ENCODE measurements around the gene F2. TPM values are rescaled to one million over a fixed set of nuclear protein-coding genes. Genes with fewer than 3 reads are reported as not detected.

F2 gene
- total RNA-seq, 4 donors from 2014 or later: not detected

- intact Hi-C loops (cut with DNase I): no loop called here
- Histone ChIP-seq H3K27ac (peak overlapping the region in 1 of 3 donors; percentile 33), H3K4me1 (no peaks in the 10 kb centered on the region), H3K9me3 (no peaks in the 10 kb centered on the region), H3K27me3 (no peaks in the 10 kb centered on the region), H3K4me3 (replicated peaks in 1 of 3) (no peak overlapping the region), H3K36me3 (peaks cover 53 to 54% of the 10 kb centered on the region in 2 donors)
- 96 to 98% methylated on average over 11 of the region's 11 CpGs for WGBS, 2 donors
- TF ChIP-seq CTCF (IDR thresholded peaks at IDR 0.05) (no peak), POLR2A (IDR thresholded peaks at IDR 0.05) (no peak)
- DNase-seq: no peak
These were observed 36.0 kb upstream of the F2 start for GRCh38 chr11:46682773-46683752.

DNA sequence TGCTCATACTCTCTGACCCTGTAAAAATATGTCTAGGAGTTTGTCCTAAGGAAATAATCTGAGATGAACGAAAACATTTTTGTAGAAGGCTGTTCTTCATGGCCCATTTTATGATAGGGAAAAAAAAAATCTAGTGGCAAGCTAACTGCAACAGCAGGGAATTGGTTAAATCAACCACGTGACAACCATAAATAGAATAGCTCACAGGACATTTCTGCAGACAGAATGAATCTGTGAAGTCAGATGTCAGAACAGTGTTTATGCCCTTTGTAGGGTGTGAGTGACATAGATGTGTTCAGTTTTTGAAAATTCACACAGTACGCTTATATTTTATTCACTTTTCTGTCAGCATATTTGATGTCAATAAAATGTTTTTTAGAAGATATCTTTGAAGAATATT, 34.6 kb upstream of the F2 start:
- H3K36me3 ChIP-seq: peaks cover 40% of the 10 kb centered on the region in 2 donors
- 83 to 85% methylated on average over 3 of the region's 3 CpGs for WGBS, 2 donors
- H3K27ac ChIP-seq: no peak overlapping the region
- H3K9me3 ChIP-seq: no peaks in the 10 kb centered on the region
- H3K27me3 ChIP-seq: no peaks in the 10 kb centered on the region
- TF ChIP-seq CTCF (IDR thresholded peaks at IDR 0.05) (no peak), POLR2A (IDR thresholded peaks at IDR 0.05) (no peak)
- H3K4me1 ChIP-seq: no peaks in the 10 kb centered on the region
- intact Hi-C loops (cut with DNase I): no loop called here
- no peak overlapping the region for H3K4me3 ChIP-seq (replicated peaks in 1 of 3)
- DNase-seq: no peak

- Histone ChIP-seq H3K4me3 (replicated peaks in 1 of 3) (no peak overlapping the region), H3K27me3 (no peaks in the 10 kb centered on the region), H3K4me1 (no peaks in the 10 kb centered on the region), H3K27ac (peak overlapping the region in 1 of 3 donors; percentile 34), H3K9me3 (no peaks in the 10 kb centered on the region), H3K36me3 (peaks cover 14 to 27% of the 10 kb centered on the region in 2 donors)
- intact Hi-C loops (cut with DNase I): no loop called here
- DNase-seq: no peak
- WGBS, 2 donors: 77 to 85% methylated on average over 14 to 15 of the region's 15 CpGs
- TF ChIP-seq CTCF (IDR thresholded peaks at IDR 0.05) (no peak), POLR2A (IDR thresholded peaks at IDR 0.05) (no peak)
These were observed 31.9 kb upstream of the F2 start for GRCh38 chr11:46686886-46687795.

DNA sequence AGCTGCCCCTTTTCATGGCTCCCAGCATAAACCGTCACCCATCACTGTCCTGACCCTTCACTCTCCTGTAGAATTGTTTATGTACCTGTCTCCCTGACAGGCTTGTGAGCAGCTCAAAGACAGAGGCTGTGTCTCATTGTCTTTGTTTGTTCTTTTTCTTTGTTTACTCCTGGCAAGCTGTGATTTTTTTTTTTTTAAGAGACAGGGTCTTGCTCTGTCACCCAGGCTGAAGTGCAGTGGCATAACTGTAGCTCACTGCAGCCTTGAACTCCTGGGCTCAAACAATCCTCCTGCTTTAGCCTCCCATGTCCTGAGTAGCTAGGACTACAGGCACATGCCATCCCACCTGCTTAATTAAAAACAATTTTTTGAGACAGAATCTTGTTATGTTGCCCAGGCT, 28.3 kb upstream of the F2 start:
- TF ChIP-seq CTCF (IDR thresholded peaks at IDR 0.05) (no peak), POLR2A (IDR thresholded peaks at IDR 0.05) (no peak)
- intact Hi-C loops (cut with DNase I): no loop called here
- WGBS, 2 donors: 97% methylated on average over 1 of the region's 1 CpG

More for the DNA sequence above, 28.3 kb upstream of the F2 start:
- Histone ChIP-seq H3K27me3 (no peaks in the 10 kb centered on the region), H3K36me3 (peaks cover 29 to 48% of the 10 kb centered on the region in 2 donors), H3K9me3 (no peaks in the 10 kb centered on the region), H3K27ac (no peak overlapping the region), H3K4me1 (no peaks in the 10 kb centered on the region), H3K4me3 (replicated peaks in 1 of 3) (no peak overlapping the region)
- DNase-seq: no peak
